Endodermal cell (in vitro differentiated cells): Measurements from ENCODE around the gene CD83. TPM values are rescaled to one million over a fixed set of nuclear protein-coding genes. Genes with fewer than 3 reads are reported as not detected.

Source experiments
- DNase-seq: peaks from one replicate; pipeline ENCODE4 v3.0.0-alpha.2; 2017
- H3K27ac ChIP-seq: 2 replicates; pipeline ENCODE4 v1.5.1; 2013; ENCODE audit warnings: mild to moderate bottlenecking, low read depth, low read length, moderate library complexity
- H3K27me3 ChIP-seq: 2 replicates; pipeline ENCODE4 v1.6.1; 2013; ENCODE audit warnings: mild to moderate bottlenecking, low read length, moderate library complexity; ENCODE audit not compliant: insufficient read depth, control insufficient read depth, poor library complexity, severe bottlenecking
- H3K36me3 ChIP-seq: 2 replicates; pipeline ENCODE4 v1.7.0; 2013; ENCODE audit warnings: mild to moderate bottlenecking, low read length, moderate library complexity; ENCODE audit not compliant: control insufficient read depth, insufficient read depth
- H3K4me1 ChIP-seq: one replicate; pipeline ENCODE4 v1.7.0; 2013; ENCODE audit warnings: low read length; ENCODE audit not compliant: control insufficient read depth, insufficient read depth
- H3K4me3 ChIP-seq: 2 replicates; pipeline ENCODE4 v1.5.1; 2013; ENCODE audit warnings: mild to moderate bottlenecking, low read length, moderate library complexity
- H3K9ac ChIP-seq: 2 replicates; pipeline ENCODE4 v1.6.1; 2013; ENCODE audit warnings: mild to moderate bottlenecking, low read length, moderate library complexity; ENCODE audit not compliant: poor library complexity, severe bottlenecking; ENCODE audit errors: extremely low read depth
- H3K9me3 ChIP-seq: 2 replicates; pipeline ENCODE4 v1.6.1; 2013; ENCODE audit warnings: mild to moderate bottlenecking, low read length, moderate library complexity; ENCODE audit not compliant: control insufficient read depth
- H3K27ac Mint-ChIP-seq: 2 replicates; pipeline ENCODE4 v1.8.0; 2020; ENCODE audit warnings: mixed read lengths
- H3K27me3 Mint-ChIP-seq: 2 replicates; pipeline ENCODE4 v1.8.0; 2021; ENCODE audit warnings: mild to moderate bottlenecking, mixed read lengths; ENCODE audit not compliant: insufficient read depth
- H3K36me3 Mint-ChIP-seq: 2 replicates; pipeline ENCODE4 v1.8.0; 2020; ENCODE audit warnings: low read depth, mixed read lengths
- H3K4me1 Mint-ChIP-seq: 2 replicates; pipeline ENCODE4 v1.8.0; 2020; ENCODE audit warnings: mixed read lengths
- H3K4me3 Mint-ChIP-seq: 2 replicates; pipeline ENCODE4 v1.8.0; 2020; ENCODE audit warnings: mild to moderate bottlenecking, moderate library complexity, mixed read lengths
- H3K9me3 Mint-ChIP-seq: 2 replicates; pipeline ENCODE4 v1.8.0; 2020; ENCODE audit warnings: mild to moderate bottlenecking, mixed read lengths
- WGBS, 2 experiments: methylation state at CpG; one replicate each; pipeline versions ENCODE4 v1.1.5 to v1.1.7; 2013; ENCODE audit warnings: missing lambda C conversion rate in 2 of 2, mixed read lengths in 1 of 2; ENCODE audit not compliant: insufficient coverage in 1 of 2, insufficient read length in 1 of 2; 5-methylcytosine and 5-hydroxymethylcytosine counted together
- total RNA-seq, 2 donors: library from RNA; stranded (reverse); fragmentation: NEBNext Ultra II Directional in 1 of 2; extraction: Animal tissue kit (Norgen Biotek cat#: 25700) in 1 of 2; gene quantifications; 2 replicates in 1 of 2; 3 replicates in 1 of 2; pipeline ENCODE4 v1.2.1, GENCODE V29; 2021
- TF ChIP-seq, protein P1 (sequence below): fragments of 200-600 bp; sonication (generic); conservative IDR thresholded peaks from 2 replicates; pipeline ENCODE4 v1.5.0; 2021; ENCODE audit warnings: antibody characterized with exemption, mild to moderate bottlenecking

CD83 gene
- total RNA-seq, 2 donors from 2014 or later = 2.8 to 7.0 TPM

DNA sequence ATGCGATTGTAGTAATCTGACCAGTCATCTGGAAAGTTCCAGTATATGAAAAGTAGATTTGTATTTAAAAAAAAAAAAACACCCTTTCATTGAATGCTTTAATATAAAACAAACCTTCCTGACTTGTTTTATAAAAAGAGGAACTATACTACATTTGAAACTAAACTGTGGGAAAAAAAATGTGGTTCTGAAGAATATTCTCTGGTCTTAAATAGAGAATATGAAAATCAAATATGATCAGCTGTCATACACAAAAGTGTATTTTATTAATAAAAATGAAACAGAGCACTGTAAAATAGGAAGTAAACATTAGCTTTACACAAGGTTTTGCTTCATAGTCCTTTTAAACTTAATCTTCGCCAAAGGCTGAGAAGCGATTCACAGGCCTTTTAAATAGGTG, 25.3 kb upstream of the CD83 start:
- no peaks in the 10 kb centered on the region for H3K27me3 ChIP-seq
- no peak overlapping the region for H3K27ac ChIP-seq
- H3K9ac ChIP-seq = no peak overlapping the region
- no peaks in the 10 kb centered on the region for H3K4me1 Mint-ChIP-seq
- H3K4me3 ChIP-seq = no peak overlapping the region
- TF ChIP-seq, protein P1, sequence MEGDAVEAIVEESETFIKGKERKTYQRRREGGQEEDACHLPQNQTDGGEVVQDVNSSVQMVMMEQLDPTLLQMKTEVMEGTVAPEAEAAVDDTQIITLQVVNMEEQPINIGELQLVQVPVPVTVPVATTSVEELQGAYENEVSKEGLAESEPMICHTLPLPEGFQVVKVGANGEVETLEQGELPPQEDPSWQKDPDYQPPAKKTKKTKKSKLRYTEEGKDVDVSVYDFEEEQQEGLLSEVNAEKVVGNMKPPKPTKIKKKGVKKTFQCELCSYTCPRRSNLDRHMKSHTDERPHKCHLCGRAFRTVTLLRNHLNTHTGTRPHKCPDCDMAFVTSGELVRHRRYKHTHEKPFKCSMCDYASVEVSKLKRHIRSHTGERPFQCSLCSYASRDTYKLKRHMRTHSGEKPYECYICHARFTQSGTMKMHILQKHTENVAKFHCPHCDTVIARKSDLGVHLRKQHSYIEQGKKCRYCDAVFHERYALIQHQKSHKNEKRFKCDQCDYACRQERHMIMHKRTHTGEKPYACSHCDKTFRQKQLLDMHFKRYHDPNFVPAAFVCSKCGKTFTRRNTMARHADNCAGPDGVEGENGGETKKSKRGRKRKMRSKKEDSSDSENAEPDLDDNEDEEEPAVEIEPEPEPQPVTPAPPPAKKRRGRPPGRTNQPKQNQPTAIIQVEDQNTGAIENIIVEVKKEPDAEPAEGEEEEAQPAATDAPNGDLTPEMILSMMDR = no peak
- no peaks in the 10 kb centered on the region for H3K27me3 Mint-ChIP-seq
- peaks cover 6% of the 10 kb centered on the region for H3K9me3 Mint-ChIP-seq
- H3K4me1 ChIP-seq = peaks cover 4% of the 10 kb centered on the region
- no peak for DNase-seq
- H3K4me3 Mint-ChIP-seq = no peak overlapping the region
- no peak overlapping the region for H3K27ac Mint-ChIP-seq
- no peaks in the 10 kb centered on the region for H3K36me3 ChIP-seq
- no peaks in the 10 kb centered on the region for H3K36me3 Mint-ChIP-seq
- 87 to 100% methylated on average over 1 to 3 of the region's 3 CpGs for WGBS, 2 experiments
- H3K9me3 ChIP-seq = no peaks in the 10 kb centered on the region

DNA sequence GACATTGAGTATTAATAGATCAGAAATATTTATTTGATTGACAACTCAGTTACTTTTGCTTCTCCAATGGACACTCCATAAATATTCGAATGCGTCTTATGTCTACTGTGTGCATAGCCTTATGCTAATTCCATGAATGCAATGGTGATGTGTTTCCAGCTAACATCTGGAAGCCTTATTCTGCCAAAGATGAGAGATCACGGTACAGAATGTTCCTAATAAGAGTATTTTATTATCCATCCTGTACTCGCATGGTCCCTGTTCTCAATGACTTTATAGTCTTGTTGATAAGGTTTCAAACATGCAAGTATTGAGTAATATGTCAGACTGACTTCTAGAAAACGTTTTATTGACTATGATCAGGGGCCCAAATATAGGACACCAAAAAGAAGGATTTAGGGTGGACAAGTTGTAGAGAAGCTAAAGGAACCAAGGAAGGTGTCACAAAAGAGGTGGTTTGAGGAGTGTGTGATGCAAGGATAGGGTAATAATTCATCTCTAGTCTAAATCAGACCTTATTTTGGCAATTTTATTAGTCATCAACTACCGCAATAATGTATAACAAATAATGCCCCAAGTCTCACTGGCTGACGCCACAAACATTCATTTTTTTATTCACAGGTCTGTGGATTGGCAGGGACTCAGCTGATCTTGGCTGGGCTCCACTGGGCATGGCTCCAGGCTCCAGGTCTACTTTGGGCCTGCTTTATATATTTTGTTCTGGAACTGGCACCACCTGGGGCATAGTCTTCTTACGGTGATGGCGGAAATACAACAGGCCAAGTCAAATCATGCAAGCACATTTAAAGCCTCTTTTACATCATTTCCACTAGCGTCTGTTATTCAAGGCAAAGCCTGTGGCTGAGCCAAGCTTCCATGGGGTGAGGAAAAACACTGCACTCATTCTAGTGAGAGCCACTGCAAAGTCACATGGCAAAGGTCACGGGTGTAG, 24.5 kb upstream of the CD83 start:
- Histone ChIP-seq H3K9ac (no peak overlapping the region), H3K27me3 (no peaks in the 10 kb centered on the region), H3K4me1 (peaks cover 4% of the 10 kb centered on the region), H3K27ac (no peak overlapping the region), H3K4me3 (no peak overlapping the region), H3K9me3 (no peaks in the 10 kb centered on the region), H3K36me3 (no peaks in the 10 kb centered on the region)
- no peaks in the 10 kb centered on the region for H3K27me3 Mint-ChIP-seq
- H3K4me3 Mint-ChIP-seq = no peak overlapping the region
- TF ChIP-seq, protein P1 = no peak
- WGBS, 2 experiments = 86 to 88% methylated on average over 7 to 11 of the region's 11 CpGs
- DNase-seq = no peak
- H3K36me3 Mint-ChIP-seq = no peaks in the 10 kb centered on the region
- no peak overlapping the region for H3K27ac Mint-ChIP-seq
- peaks cover 6% of the 10 kb centered on the region for H3K9me3 Mint-ChIP-seq
- H3K4me1 Mint-ChIP-seq = no peaks in the 10 kb centered on the region

DNA sequence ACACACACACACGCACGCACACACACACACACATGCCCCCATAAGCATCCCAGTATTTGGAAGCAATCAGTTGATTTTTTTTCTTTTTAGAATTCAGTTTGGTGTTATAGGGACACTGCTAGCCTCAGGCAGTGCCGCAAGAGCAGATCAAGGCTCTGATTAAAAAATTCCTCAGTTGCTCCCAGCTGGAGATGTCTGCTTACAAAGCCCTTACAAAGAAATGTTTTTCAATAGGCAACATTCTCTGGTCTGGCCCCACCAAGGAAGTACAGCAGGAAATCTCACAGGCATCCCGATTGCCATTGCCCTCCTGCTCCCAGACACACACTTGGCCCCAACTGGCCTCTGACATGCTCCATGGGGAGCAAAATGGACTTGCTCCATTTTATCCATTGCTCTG, 22.9 kb upstream of the CD83 start:
- WGBS, 2 experiments = 89% methylated on average over 3 of the region's 4 CpGs; no CpG with 5 or more reads in 1 of the 2 experiments
- Histone ChIP-seq H3K4me1 (peaks cover 4% of the 10 kb centered on the region), H3K36me3 (no peaks in the 10 kb centered on the region), H3K27me3 (no peaks in the 10 kb centered on the region), H3K27ac (peak overlapping the region; percentile 1), H3K9ac (no peak overlapping the region), H3K9me3 (no peaks in the 10 kb centered on the region), H3K4me3 (no peak overlapping the region)
- Mint-ChIP-seq H3K4me1 (no peaks in the 10 kb centered on the region), H3K9me3 (peaks cover 6% of the 10 kb centered on the region), H3K4me3 (no peak overlapping the region), H3K27ac (no peak overlapping the region), H3K36me3 (no peaks in the 10 kb centered on the region), H3K27me3 (no peaks in the 10 kb centered on the region)
- DNase-seq = no peak
- TF ChIP-seq, protein P1 = no peak
